IMR-90 (cell line): ENCODE data around the gene CDCA7.

Experiments used
- BHLHE40 ChIP-seq: fragments of 150-350 bp; IDR thresholded peaks from 2 replicates; pipeline ENCODE4 v1.6.1; 2016; ENCODE audit warnings: mild to moderate bottlenecking, low read depth, low read length
- CTCF ChIP-seq: conservative IDR thresholded peaks from 2 replicates; pipeline ENCODE4 v1.5.1; 2012; ENCODE audit warnings: mild to moderate bottlenecking, low read depth, low read length, improper control_type of control experiment
- ELK1 ChIP-seq: fragments of 150-350 bp; IDR thresholded peaks from 2 replicates; pipeline ENCODE4 v1.6.1; 2016; ENCODE audit warnings: low read depth, mild to moderate bottlenecking, low read length, moderate library complexity, borderline replicate concordance
- FOS ChIP-seq: fragments of 150-350 bp; IDR thresholded peaks from 2 replicates; pipeline ENCODE4 v1.6.1; 2016; ENCODE audit warnings: low read depth, low read length
- MAFK ChIP-seq: IDR thresholded peaks from 2 replicates; pipeline ENCODE4 v1.6.1; 2012; ENCODE audit warnings: low read depth, low read length, improper control_type of control experiment
- MAZ ChIP-seq: IDR thresholded peaks from 2 replicates; pipeline ENCODE4 v1.6.1; 2012; ENCODE audit warnings: low read depth, mild to moderate bottlenecking, low read length, improper control_type of control experiment, moderate library complexity, borderline replicate concordance
- MXI1 ChIP-seq: IDR thresholded peaks from 2 replicates; pipeline ENCODE4 v1.6.1; 2012; ENCODE audit warnings: low read depth, mild to moderate bottlenecking, low read length, moderate library complexity, borderline replicate concordance
- POLR2A ChIP-seq: IDR thresholded peaks from 2 replicates; pipeline ENCODE4 v1.6.1; 2012; ENCODE audit warnings: mild to moderate bottlenecking, low read depth, low read length
- RAD21 ChIP-seq: IDR thresholded peaks from 2 replicates; pipeline ENCODE4 v1.6.1; 2012; ENCODE audit warnings: low read length, improper control_type of control experiment
- USF2 ChIP-seq: fragments of 150-350 bp; IDR thresholded peaks from 2 replicates; pipeline ENCODE4 v1.6.1; 2017; ENCODE audit warnings: mild to moderate bottlenecking, antibody characterized with exemption, low read length, low read depth

- no peak for TF ChIP-seq ELK1
- no peak for TF ChIP-seq POLR2A
- no peak for TF ChIP-seq CTCF
- no peak for TF ChIP-seq BHLHE40
- TF ChIP-seq MAZ = no peak
- no peak for TF ChIP-seq MAFK
- TF ChIP-seq USF2 = no peak
- TF ChIP-seq MXI1 = no peak
- no peak for TF ChIP-seq FOS
- TF ChIP-seq RAD21 = no peak
Measured at GRCh38 chr2:173351879-173352278, 2.8 kb upstream of the CDCA7 start.
